Measurements from ENCODE around the gene LAMA1. TPM values are rescaled to one million over a fixed set of nuclear protein-coding genes. Genes with fewer than 3 reads are reported as not detected.

The LAMA1 gene
- total RNA-seq, 1 experiment from 2014 or later = not detected

DNA sequence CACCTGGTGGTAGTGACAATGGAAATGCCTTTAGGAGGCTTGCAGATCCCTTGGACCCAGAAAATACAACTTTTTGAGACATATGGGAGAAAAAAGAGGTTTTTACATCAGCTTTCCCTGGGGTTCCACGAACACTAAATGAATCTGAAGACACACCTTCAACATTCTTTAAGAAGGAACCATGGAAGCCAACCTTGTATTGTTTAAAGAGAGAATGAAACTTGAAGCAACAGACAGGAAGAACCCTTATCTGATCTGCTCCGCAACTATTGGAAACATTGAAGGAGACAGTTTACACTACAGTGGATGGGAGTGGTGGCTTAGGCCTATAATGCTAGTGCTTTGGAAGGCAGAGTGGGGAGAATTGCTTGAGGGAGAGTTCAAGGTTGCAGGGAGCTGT is 190.4 kb downstream of the LAMA1 start:
- intact Hi-C loops (cut with micrococcal nuclease) = no loop called here
- Histone ChIP-seq H3K4me2 (ENCODE audit: low read length) (no peak overlapping the region), H3K9me3 (ENCODE audit: low read length) (no peaks in the 10 kb centered on the region), H4K20me1 (ENCODE audit: low read length) (no peaks in the 10 kb centered on the region), H3K9me2 (replicated peaks; ENCODE audit: low read length) (no peaks in the 10 kb centered on the region), H2AFZ (ENCODE audit: low read length) (no peak overlapping the region), H3K9ac (ENCODE audit: low read length) (no peak overlapping the region), H3K4me1 (ENCODE audit: insufficient read depth, low read length) (no peaks in the 10 kb centered on the region), H3K27me3 (ENCODE audit: low read length) (peaks cover 52% of the 10 kb centered on the region), H3K79me2 (ENCODE audit: low read length) (no peaks in the 10 kb centered on the region), H3K4me3 (ENCODE audit: low read length) (no peak overlapping the region), H3K27ac (ENCODE audit: low read length) (no peak overlapping the region), H3F3A (ENCODE audit: low read length, unreplicated experiment) (no peaks in the 10 kb centered on the region), H3K36me3 (ENCODE audit: low read depth, low read length) (no peaks in the 10 kb centered on the region)
- ATAC-seq = no peak
- ChIA-PET CTCF (no interaction called here), POLR2A (ENCODE audit: unreplicated experiment) (no interaction called here)
- TF ChIP-seq, protein P1, sequence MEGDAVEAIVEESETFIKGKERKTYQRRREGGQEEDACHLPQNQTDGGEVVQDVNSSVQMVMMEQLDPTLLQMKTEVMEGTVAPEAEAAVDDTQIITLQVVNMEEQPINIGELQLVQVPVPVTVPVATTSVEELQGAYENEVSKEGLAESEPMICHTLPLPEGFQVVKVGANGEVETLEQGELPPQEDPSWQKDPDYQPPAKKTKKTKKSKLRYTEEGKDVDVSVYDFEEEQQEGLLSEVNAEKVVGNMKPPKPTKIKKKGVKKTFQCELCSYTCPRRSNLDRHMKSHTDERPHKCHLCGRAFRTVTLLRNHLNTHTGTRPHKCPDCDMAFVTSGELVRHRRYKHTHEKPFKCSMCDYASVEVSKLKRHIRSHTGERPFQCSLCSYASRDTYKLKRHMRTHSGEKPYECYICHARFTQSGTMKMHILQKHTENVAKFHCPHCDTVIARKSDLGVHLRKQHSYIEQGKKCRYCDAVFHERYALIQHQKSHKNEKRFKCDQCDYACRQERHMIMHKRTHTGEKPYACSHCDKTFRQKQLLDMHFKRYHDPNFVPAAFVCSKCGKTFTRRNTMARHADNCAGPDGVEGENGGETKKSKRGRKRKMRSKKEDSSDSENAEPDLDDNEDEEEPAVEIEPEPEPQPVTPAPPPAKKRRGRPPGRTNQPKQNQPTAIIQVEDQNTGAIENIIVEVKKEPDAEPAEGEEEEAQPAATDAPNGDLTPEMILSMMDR (conservative IDR thresholded peaks at IDR 0.05; ENCODE audit: low read depth, low read length) = no peak
- TF ChIP-seq EZH2 (IDR thresholded peaks at IDR 0.05; ENCODE audit: low read length, unreplicated experiment) = no peak
- TF ChIP-seq EZH2phosphoT487 (IDR thresholded peaks at IDR 0.05; ENCODE audit: borderline replicate concordance, low read length) = no peak
- BruUV-seq (replicated peaks) = no TSS peak
- no peak for DNase-seq

DNA sequence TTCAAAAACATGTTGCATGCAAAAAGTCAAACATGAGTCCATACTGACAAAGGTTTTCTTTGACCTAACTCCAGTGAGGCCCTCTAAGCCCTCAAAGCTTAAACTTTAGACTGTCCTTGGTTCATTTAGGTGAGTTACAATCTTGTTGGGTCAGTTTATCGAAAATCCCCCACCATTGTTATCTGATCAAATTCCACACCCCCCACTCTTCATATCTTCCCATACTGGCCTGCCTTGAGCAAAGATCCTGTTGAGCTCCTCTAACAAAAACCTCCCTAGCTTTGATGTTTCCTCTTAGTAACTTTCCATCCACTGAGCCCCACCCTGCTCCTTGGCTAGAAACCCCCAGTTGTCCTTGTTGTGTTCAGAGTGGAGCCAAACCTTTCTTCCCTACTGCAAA is 194.4 kb downstream of the LAMA1 start:
- POLR2A ChIA-PET (ENCODE audit: unreplicated experiment) = no interaction called here
- Histone ChIP-seq H2AFZ (ENCODE audit: low read length) (no peak overlapping the region), H3K4me3 (ENCODE audit: low read length) (no peak overlapping the region), H3K9me2 (replicated peaks; ENCODE audit: low read length) (no peaks in the 10 kb centered on the region), H3K4me1 (ENCODE audit: insufficient read depth, low read length) (no peaks in the 10 kb centered on the region), H4K20me1 (ENCODE audit: low read length) (no peaks in the 10 kb centered on the region), H3K27ac (ENCODE audit: low read length) (no peak overlapping the region), H3K27me3 (ENCODE audit: low read length) (peaks cover 51% of the 10 kb centered on the region), H3K4me2 (ENCODE audit: low read length) (no peak overlapping the region), H3K9me3 (ENCODE audit: low read length) (no peaks in the 10 kb centered on the region), H3K9ac (ENCODE audit: low read length) (no peak overlapping the region), H3K79me2 (ENCODE audit: low read length) (no peaks in the 10 kb centered on the region), H3K36me3 (ENCODE audit: low read depth, low read length) (no peaks in the 10 kb centered on the region), H3F3A (ENCODE audit: low read length, unreplicated experiment) (no peaks in the 10 kb centered on the region)
- intact Hi-C loops (cut with micrococcal nuclease) = no loop called here
- no peak for DNase-seq
- CTCF ChIA-PET = no interaction called here
- ATAC-seq = no peak
- TF ChIP-seq, protein P1 (conservative IDR thresholded peaks at IDR 0.05; ENCODE audit: low read depth, low read length) = no peak
- no peak for TF ChIP-seq EZH2phosphoT487 (IDR thresholded peaks at IDR 0.05; ENCODE audit: borderline replicate concordance, low read length)
- no peak for TF ChIP-seq EZH2 (IDR thresholded peaks at IDR 0.05; ENCODE audit: low read length, unreplicated experiment)
- BruUV-seq (replicated peaks) = no TSS peak

DNA sequence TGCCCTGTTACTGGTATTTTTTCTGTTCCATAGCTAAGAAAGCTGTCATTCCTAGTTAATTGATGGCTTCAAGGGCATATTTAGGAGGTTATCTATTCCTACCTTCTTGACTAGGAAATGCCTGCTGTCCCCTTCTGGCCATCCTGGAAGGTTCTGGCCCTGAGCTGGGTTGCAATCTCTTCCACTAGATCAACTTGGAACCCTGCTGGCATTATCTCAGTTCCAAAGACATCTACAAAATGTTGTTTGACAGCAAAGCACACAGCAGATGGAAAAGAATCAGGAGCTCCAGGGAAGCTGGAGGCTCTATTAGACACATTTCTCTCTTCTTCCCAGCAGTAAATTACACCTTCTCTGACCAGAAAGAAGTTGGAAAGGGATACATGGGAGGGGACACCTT is 196.0 kb downstream of the LAMA1 start:
- ChIA-PET POLR2A (ENCODE audit: unreplicated experiment) (no interaction called here), CTCF (interaction anchor here (1.4 kb wide), 1 partner anchor 100 kb away, joined by 6 read pairs; no protein-coding TSS in a partner anchor)
- no peak overlapping the region for H2AFZ ChIP-seq (ENCODE audit: low read length)
- H3K9me3 ChIP-seq (ENCODE audit: low read length) = no peaks in the 10 kb centered on the region
- no TSS peak for BruUV-seq (replicated peaks)
- H3K27ac ChIP-seq (ENCODE audit: low read length) = no peak overlapping the region
- no peak overlapping the region for H3K4me3 ChIP-seq (ENCODE audit: low read length)
- peaks cover 43% of the 10 kb centered on the region for H3K27me3 ChIP-seq (ENCODE audit: low read length)
- no peaks in the 10 kb centered on the region for H3F3A ChIP-seq (ENCODE audit: low read length, unreplicated experiment)
- no peaks in the 10 kb centered on the region for H4K20me1 ChIP-seq (ENCODE audit: low read length)
- intact Hi-C loops (cut with micrococcal nuclease) = no loop called here
- ATAC-seq (no peak), DNase-seq (no peak)
- TF ChIP-seq EZH2 (IDR thresholded peaks at IDR 0.05; ENCODE audit: low read length, unreplicated experiment) (no peak), EZH2phosphoT487 (IDR thresholded peaks at IDR 0.05; ENCODE audit: borderline replicate concordance, low read length) (no peak)
- TF ChIP-seq, protein P1 (conservative IDR thresholded peaks at IDR 0.05; ENCODE audit: low read depth, low read length) = no peak
- H3K4me2 ChIP-seq (ENCODE audit: low read length) = no peak overlapping the region
- H3K9ac ChIP-seq (ENCODE audit: low read length) = no peak overlapping the region
- H3K36me3 ChIP-seq (ENCODE audit: low read depth, low read length) = no peaks in the 10 kb centered on the region
- H3K9me2 ChIP-seq (replicated peaks; ENCODE audit: low read length) = no peaks in the 10 kb centered on the region
- H3K4me1 ChIP-seq (ENCODE audit: insufficient read depth, low read length) = no peaks in the 10 kb centered on the region
- no peaks in the 10 kb centered on the region for H3K79me2 ChIP-seq (ENCODE audit: low read length)
